ENCODE data around the gene PPP2R5B. TPM values are rescaled to one million over a fixed set of nuclear protein-coding genes. Genes with fewer than 3 reads are reported as not detected.

The PPP2R5B gene
- total RNA-seq, 1 experiment from 2014 or later, result 8.7 TPM

DNA sequence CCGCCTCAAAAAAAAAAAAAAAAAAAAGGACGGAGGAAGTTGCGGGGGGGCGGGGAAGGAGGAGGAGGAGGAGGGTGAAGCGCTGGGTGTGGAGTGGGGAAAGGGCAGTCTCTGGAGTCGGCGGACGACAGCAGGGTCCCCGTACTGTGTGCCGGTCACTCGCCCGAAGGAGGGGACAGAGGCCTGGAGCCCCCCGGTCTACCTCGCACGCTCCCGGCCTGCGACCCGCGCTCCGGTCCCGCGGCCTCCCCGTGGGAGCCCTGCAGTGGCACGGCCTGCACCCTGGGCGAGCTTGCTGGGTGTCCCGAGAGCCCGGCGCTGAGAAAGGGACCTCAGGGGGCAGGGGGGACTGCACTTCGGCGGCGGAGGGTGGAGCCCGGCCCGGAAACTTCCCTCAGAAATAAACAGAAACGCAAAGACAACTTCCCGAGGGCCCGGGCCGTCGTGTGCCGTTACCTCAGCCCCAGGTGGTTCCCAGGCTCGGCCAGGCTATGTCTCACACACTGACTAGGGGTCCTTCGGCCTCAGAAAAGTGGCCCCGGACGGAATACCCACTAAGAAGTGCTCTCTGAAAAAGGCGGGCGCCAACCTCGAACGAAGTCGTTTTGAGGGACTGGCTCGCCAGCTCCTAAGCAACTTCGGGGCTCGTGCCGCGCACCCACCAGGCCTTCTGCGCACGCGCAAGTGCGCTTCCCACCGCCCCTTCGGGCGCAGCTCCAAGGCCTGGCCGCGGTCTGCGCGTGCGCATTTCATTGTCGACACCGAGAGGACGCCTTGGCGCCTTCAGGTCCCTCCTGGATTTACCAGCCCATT lies 47.1 kb downstream of the PPP2R5B start, which contains the start of gene MAJIN (continued):
- TF ChIP-seq, protein P1, sequence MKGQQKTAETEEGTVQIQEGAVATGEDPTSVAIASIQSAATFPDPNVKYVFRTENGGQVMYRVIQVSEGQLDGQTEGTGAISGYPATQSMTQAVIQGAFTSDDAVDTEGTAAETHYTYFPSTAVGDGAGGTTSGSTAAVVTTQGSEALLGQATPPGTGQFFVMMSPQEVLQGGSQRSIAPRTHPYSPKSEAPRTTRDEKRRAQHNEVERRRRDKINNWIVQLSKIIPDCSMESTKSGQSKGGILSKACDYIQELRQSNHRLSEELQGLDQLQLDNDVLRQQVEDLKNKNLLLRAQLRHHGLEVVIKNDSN (CRISPR knock-in tag; IDR thresholded peaks at IDR 0.05), result no peak
- TF ChIP-seq FOXP1 (CRISPR knock-in tag; IDR thresholded peaks at IDR 0.05; ENCODE audit: borderline replicate concordance) (peak; percentile 37; the same call in 1 of the 2 replicates), TEAD4 (CRISPR knock-in tag; IDR thresholded peaks at IDR 0.05) (no peak)
- TF ChIP-seq, protein P2, sequence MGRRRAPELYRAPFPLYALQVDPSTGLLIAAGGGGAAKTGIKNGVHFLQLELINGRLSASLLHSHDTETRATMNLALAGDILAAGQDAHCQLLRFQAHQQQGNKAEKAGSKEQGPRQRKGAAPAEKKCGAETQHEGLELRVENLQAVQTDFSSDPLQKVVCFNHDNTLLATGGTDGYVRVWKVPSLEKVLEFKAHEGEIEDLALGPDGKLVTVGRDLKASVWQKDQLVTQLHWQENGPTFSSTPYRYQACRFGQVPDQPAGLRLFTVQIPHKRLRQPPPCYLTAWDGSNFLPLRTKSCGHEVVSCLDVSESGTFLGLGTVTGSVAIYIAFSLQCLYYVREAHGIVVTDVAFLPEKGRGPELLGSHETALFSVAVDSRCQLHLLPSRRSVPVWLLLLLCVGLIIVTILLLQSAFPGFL (CRISPR knock-in tag; IDR thresholded peaks at IDR 0.05; ENCODE audit: borderline replicate concordance), result no peak

DNA sequence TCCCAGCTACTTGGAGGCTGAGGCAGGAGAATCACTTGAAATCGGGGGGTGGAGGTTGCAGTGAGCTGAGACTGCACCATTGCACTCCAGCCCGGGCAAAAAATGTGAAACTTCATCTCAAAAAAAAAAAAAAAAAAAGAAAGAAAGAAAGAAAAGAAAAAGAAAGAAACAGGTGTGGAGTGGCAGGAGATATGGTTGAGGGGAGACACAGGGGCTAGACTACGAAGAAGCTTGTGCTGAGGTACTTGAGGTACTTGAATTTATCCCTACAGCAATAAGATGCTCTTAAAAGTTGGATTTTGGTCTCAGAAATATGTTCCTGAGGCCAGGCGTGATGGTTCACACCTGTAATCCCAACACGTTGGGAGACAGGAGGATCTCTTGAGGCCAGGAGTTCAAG lies 49.6 kb downstream of the PPP2R5B start:
- H3K4me3 Mint-ChIP-seq, result no peak overlapping the region
- H3K36me3 Mint-ChIP-seq, result no peaks in the 10 kb centered on the region
- H3K27me3 Mint-ChIP-seq (ENCODE audit: low read depth), result peaks cover 52% of the 10 kb centered on the region
- ATAC-seq (no peak), DNase-seq (ENCODE audit: low spot score) (no peak)
- no peak overlapping the region for H3K27ac Mint-ChIP-seq
- TF ChIP-seq, protein P3, sequence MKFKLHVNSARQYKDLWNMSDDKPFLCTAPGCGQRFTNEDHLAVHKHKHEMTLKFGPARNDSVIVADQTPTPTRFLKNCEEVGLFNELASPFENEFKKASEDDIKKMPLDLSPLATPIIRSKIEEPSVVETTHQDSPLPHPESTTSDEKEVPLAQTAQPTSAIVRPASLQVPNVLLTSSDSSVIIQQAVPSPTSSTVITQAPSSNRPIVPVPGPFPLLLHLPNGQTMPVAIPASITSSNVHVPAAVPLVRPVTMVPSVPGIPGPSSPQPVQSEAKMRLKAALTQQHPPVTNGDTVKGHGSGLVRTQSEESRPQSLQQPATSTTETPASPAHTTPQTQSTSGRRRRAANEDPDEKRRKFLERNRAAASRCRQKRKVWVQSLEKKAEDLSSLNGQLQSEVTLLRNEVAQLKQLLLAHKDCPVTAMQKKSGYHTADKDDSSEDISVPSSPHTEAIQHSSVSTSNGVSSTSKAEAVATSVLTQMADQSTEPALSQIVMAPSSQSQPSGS (CRISPR knock-in tag; IDR thresholded peaks at IDR 0.05; ENCODE audit: borderline replicate concordance, low read depth), result no peak
- TF ChIP-seq JAZF1 (CRISPR knock-in tag; IDR thresholded peaks at IDR 0.05) (no peak), TCF7 (CRISPR knock-in tag; IDR thresholded peaks at IDR 0.05; ENCODE audit: low read depth) (no peak), IRF2 (CRISPR knock-in tag; IDR thresholded peaks at IDR 0.05; ENCODE audit: borderline replicate concordance, low read depth) (no peak), FOXP1 (CRISPR knock-in tag; IDR thresholded peaks at IDR 0.05; ENCODE audit: borderline replicate concordance) (no peak)
- TF ChIP-seq, protein P4, sequence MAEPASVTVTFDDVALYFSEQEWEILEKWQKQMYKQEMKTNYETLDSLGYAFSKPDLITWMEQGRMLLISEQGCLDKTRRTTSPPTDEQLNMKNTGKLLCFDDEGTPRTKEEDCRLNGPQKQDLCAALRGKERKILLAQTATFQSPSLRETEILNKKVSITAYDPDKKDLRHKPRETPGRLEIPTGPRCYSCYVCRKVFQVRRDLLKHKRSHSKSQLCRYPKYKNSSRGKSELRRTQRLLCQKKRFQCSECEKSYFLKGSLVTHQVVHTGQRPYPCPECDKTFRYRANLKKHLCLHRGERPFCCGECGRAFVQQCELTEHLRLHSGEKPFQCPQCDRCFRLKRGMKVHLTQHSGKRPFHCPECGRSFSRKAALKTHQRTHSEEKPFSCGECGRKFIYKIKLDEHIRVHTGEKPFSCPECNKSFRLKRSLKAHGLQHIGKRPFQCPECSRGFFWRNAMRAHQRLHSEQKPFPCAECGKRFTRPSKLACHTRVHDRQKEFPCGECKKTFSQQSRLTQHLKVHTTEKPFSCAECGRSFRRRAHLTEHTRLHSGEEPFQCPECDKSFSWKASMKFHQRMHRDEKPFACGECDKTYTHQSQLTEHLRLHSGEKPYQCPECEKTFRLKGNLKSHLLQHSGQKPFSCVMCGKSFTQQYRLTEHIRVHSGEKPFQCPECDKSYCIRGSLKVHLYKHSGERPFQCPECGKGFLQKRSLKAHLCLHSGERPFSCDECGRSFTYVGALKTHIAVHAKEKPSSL (CRISPR knock-in tag; conservative IDR thresholded peaks at IDR 0.05), result no peak
- TF ChIP-seq, protein P5, sequence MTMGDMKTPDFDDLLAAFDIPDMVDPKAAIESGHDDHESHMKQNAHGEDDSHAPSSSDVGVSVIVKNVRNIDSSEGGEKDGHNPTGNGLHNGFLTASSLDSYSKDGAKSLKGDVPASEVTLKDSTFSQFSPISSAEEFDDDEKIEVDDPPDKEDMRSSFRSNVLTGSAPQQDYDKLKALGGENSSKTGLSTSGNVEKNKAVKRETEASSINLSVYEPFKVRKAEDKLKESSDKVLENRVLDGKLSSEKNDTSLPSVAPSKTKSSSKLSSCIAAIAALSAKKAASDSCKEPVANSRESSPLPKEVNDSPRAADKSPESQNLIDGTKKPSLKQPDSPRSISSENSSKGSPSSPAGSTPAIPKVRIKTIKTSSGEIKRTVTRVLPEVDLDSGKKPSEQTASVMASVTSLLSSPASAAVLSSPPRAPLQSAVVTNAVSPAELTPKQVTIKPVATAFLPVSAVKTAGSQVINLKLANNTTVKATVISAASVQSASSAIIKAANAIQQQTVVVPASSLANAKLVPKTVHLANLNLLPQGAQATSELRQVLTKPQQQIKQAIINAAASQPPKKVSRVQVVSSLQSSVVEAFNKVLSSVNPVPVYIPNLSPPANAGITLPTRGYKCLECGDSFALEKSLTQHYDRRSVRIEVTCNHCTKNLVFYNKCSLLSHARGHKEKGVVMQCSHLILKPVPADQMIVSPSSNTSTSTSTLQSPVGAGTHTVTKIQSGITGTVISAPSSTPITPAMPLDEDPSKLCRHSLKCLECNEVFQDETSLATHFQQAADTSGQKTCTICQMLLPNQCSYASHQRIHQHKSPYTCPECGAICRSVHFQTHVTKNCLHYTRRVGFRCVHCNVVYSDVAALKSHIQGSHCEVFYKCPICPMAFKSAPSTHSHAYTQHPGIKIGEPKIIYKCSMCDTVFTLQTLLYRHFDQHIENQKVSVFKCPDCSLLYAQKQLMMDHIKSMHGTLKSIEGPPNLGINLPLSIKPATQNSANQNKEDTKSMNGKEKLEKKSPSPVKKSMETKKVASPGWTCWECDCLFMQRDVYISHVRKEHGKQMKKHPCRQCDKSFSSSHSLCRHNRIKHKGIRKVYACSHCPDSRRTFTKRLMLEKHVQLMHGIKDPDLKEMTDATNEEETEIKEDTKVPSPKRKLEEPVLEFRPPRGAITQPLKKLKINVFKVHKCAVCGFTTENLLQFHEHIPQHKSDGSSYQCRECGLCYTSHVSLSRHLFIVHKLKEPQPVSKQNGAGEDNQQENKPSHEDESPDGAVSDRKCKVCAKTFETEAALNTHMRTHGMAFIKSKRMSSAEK (CRISPR knock-in tag; IDR thresholded peaks at IDR 0.05; ENCODE audit: borderline replicate concordance), result no peak
- TF ChIP-seq, protein P2 (CRISPR knock-in tag; IDR thresholded peaks at IDR 0.05; ENCODE audit: borderline replicate concordance), result no peak
- TF ChIP-seq, protein P6, sequence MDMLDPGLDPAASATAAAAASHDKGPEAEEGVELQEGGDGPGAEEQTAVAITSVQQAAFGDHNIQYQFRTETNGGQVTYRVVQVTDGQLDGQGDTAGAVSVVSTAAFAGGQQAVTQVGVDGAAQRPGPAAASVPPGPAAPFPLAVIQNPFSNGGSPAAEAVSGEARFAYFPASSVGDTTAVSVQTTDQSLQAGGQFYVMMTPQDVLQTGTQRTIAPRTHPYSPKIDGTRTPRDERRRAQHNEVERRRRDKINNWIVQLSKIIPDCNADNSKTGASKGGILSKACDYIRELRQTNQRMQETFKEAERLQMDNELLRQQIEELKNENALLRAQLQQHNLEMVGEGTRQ (CRISPR knock-in tag; IDR thresholded peaks at IDR 0.05), result no peak
- TF ChIP-seq, protein P7, sequence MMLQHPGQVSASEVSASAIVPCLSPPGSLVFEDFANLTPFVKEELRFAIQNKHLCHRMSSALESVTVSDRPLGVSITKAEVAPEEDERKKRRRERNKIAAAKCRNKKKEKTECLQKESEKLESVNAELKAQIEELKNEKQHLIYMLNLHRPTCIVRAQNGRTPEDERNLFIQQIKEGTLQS (CRISPR knock-in tag; conservative IDR thresholded peaks at IDR 0.05), result no peak
- TF ChIP-seq, protein P8, sequence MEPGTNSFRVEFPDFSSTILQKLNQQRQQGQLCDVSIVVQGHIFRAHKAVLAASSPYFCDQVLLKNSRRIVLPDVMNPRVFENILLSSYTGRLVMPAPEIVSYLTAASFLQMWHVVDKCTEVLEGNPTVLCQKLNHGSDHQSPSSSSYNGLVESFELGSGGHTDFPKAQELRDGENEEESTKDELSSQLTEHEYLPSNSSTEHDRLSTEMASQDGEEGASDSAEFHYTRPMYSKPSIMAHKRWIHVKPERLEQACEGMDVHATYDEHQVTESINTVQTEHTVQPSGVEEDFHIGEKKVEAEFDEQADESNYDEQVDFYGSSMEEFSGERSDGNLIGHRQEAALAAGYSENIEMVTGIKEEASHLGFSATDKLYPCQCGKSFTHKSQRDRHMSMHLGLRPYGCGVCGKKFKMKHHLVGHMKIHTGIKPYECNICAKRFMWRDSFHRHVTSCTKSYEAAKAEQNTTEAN (CRISPR knock-in tag; IDR thresholded peaks at IDR 0.05), result no peak
- TF ChIP-seq, protein P9, sequence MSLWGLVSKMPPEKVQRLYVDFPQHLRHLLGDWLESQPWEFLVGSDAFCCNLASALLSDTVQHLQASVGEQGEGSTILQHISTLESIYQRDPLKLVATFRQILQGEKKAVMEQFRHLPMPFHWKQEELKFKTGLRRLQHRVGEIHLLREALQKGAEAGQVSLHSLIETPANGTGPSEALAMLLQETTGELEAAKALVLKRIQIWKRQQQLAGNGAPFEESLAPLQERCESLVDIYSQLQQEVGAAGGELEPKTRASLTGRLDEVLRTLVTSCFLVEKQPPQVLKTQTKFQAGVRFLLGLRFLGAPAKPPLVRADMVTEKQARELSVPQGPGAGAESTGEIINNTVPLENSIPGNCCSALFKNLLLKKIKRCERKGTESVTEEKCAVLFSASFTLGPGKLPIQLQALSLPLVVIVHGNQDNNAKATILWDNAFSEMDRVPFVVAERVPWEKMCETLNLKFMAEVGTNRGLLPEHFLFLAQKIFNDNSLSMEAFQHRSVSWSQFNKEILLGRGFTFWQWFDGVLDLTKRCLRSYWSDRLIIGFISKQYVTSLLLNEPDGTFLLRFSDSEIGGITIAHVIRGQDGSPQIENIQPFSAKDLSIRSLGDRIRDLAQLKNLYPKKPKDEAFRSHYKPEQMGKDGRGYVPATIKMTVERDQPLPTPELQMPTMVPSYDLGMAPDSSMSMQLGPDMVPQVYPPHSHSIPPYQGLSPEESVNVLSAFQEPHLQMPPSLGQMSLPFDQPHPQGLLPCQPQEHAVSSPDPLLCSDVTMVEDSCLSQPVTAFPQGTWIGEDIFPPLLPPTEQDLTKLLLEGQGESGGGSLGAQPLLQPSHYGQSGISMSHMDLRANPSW (CRISPR knock-in tag; conservative IDR thresholded peaks at IDR 0.05; ENCODE audit: low read depth), result no peak
- no peaks in the 10 kb centered on the region for H3K9me3 Mint-ChIP-seq
- CTCF ChIA-PET, result interaction anchor here (0.6 kb wide), 1 partner anchor 20 kb away, joined by 6 read pairs; no protein-coding TSS in a partner anchor
- H3K4me1 Mint-ChIP-seq, result no peaks in the 10 kb centered on the region
- POLR2A ChIA-PET, result interaction anchor here (0.7 kb wide), 2 partner anchors 35 to 656 kb away, joined by 6 to 7 read pairs; no protein-coding TSS in a partner anchor
